HepG2 (cell line): Measurements from ENCODE around the gene AP5B1.

Experiments
- EP300 ChIP-seq, 3 experiments: sonication (generic) in 1 of 3; formaldehyde crosslinking in 1 of 3; IDR thresholded peaks; 2 replicates each; pipeline versions ENCODE4 v1.5.1 to v1.6.1; 2011 to 2020; ENCODE audit warnings: low read depth in 2 of 3, low read length in 2 of 3, borderline replicate concordance in 1 of 3, improper control_type of control experiment in 1 of 3, mild to moderate bottlenecking in 1 of 3, missing genetic modification reagents in 1 of 3, moderate library complexity in 1 of 3
- FOXA1 ChIP-seq, 2 experiments: fragments of 450-650 bp in 1 of 2; sonication (generic) in 1 of 2; formaldehyde crosslinking in 1 of 2; IDR thresholded peaks; 2 replicates each; pipeline versions ENCODE4 v1.4.0 to v1.6.1; 2016 to 2020; ENCODE audit warnings: missing genetic modification reagents in 1 of 2
- POLR2AphosphoS5 ChIP-seq: IDR thresholded peaks from 2 replicates; pipeline ENCODE4 v1.6.1; 2012; ENCODE audit warnings: low read depth, low read length
- TAF15 ChIP-seq: fragments of 200-400 bp; formaldehyde crosslinking; IDR thresholded peaks from one replicate; pipeline ENCODE4 v1.6.1; 2018; ENCODE audit warnings: mild to moderate bottlenecking, low read depth, low read length; ENCODE audit not compliant: poor library complexity, severe bottlenecking
- TCF12 ChIP-seq, 2 experiments: fragments of 450-650 bp in 1 of 2; sonication (generic) in 1 of 2; formaldehyde crosslinking in 1 of 2; IDR thresholded peaks; 2 replicates each; pipeline versions ENCODE4 v1.6.1 to v1.8.0; 2017 to 2022; ENCODE audit warnings: antibody characterized with exemption in 1 of 2, mild to moderate bottlenecking in 1 of 2, missing genetic modification reagents in 1 of 2, moderate library complexity in 1 of 2
- ZNF841 ChIP-seq: sonication (generic); formaldehyde crosslinking; IDR thresholded peaks from 2 replicates; pipeline ENCODE4 v1.8.1; 2023; ENCODE audit warnings: missing genetic modification reagents, borderline replicate concordance
- TF ChIP-seq, protein P1 (sequence below): sonication (generic); formaldehyde crosslinking; IDR thresholded peaks from 2 replicates; pipeline ENCODE4 v1.4.0; 2020; ENCODE audit warnings: missing genetic modification reagents

DNA sequence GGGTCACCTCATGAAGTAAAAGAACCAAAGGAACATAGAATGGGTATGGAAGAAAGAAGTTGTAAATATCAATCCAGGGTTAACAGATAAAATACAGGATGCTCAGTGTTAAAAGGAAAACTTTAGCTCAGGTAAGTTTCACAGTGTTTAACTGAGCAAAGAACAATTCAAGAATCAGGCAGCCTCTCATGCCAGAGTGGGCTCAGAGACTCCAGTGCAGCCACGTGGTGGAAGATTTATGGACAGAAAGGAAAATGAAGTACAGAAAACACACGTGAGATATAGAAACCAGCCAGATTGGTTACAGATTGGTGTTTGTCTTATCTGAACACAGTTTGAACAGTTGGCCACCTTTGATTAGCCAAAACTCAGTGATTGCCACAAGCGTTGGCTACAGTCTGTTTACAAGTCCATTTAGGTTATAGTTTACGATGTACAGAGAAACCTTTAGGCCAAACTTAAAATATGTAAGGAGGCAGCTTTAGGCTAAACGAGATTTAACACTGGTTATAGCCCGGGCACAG, 9.1 kb downstream of the AP5B1 start:
- no peak for TF ChIP-seq POLR2AphosphoS5
- TF ChIP-seq EP300 (IDR thresholded peaks at IDR 0.05; ENCODE audit: low read depth in 2 of 2, low read length in 2 of 2) = no peak
- TF ChIP-seq EP300 (CRISPR knock-in tag; IDR thresholded peaks at IDR 0.05; ENCODE audit: borderline replicate concordance) = no peak
- TF ChIP-seq, protein P1, sequence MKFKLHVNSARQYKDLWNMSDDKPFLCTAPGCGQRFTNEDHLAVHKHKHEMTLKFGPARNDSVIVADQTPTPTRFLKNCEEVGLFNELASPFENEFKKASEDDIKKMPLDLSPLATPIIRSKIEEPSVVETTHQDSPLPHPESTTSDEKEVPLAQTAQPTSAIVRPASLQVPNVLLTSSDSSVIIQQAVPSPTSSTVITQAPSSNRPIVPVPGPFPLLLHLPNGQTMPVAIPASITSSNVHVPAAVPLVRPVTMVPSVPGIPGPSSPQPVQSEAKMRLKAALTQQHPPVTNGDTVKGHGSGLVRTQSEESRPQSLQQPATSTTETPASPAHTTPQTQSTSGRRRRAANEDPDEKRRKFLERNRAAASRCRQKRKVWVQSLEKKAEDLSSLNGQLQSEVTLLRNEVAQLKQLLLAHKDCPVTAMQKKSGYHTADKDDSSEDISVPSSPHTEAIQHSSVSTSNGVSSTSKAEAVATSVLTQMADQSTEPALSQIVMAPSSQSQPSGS (CRISPR knock-in tag) = no peak
- TF ChIP-seq ZNF841 (CRISPR knock-in tag) = no peak
- no peak for TF ChIP-seq FOXA1 (IDR thresholded peaks at IDR 0.05)
- TF ChIP-seq FOXA1 (CRISPR knock-in tag; IDR thresholded peaks at IDR 0.05) = no peak
- no peak for TF ChIP-seq TCF12 (IDR thresholded peaks at IDR 0.05)
- TF ChIP-seq TCF12 (CRISPR knock-in tag; IDR thresholded peaks at IDR 0.05) = no peak
- no peak for TF ChIP-seq TAF15
